ENCODE measurements around the gene PHOSPHO1.

PHOSPHO1 gene

GRCh38 chr17:49191917-49192741, 38.5 kb downstream of the PHOSPHO1 start (continued):
- TF ChIP-seq REST (tag by site-specific recombination; IDR thresholded peaks at IDR 0.05): no peak
- no peak for TF ChIP-seq ZNF473 (tag by site-specific recombination; IDR thresholded peaks at IDR 0.05)
- TF ChIP-seq ZNF16 (tag by site-specific recombination; IDR thresholded peaks at IDR 0.05; ENCODE audit: low read depth): no peak
- TF ChIP-seq ZNF354C (tag by site-specific recombination; IDR thresholded peaks at IDR 0.05; ENCODE audit: borderline replicate concordance, low read depth): no peak
- peak; percentile 60 for TF ChIP-seq OVOL3 (tag by site-specific recombination; IDR thresholded peaks at IDR 0.05)
- TF ChIP-seq ZNF48 (tag by site-specific recombination; IDR thresholded peaks at IDR 0.05): no peak
- TF ChIP-seq, protein P1, sequence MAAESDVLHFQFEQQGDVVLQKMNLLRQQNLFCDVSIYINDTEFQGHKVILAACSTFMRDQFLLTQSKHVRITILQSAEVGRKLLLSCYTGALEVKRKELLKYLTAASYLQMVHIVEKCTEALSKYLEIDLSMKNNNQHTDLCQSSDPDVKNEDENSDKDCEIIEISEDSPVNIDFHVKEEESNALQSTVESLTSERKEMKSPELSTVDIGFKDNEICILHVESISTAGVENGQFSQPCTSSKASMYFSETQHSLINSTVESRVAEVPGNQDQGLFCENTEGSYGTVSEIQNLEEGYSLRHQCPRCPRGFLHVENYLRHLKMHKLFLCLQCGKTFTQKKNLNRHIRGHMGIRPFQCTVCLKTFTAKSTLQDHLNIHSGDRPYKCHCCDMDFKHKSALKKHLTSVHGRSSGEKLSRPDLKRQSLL (tag by site-specific recombination; IDR thresholded peaks at IDR 0.05): peak; percentile 58
- peak; percentile 42; the same call in 1 of the 2 replicates for TF ChIP-seq EGR2 (tag by site-specific recombination; IDR thresholded peaks at IDR 0.05; ENCODE audit: low read depth)
- TF ChIP-seq GLIS2 (tag by site-specific recombination; IDR thresholded peaks at IDR 0.05): peak; percentile 41
- peak; percentile 94 for TF ChIP-seq ZNF610 (tag by site-specific recombination; IDR thresholded peaks at IDR 0.05; ENCODE audit: borderline replicate concordance)
- TF ChIP-seq ZSCAN5A (tag by site-specific recombination; IDR thresholded peaks at IDR 0.05): peak; percentile 66; the same call in 1 of the 2 replicates
- TF ChIP-seq, protein P2, sequence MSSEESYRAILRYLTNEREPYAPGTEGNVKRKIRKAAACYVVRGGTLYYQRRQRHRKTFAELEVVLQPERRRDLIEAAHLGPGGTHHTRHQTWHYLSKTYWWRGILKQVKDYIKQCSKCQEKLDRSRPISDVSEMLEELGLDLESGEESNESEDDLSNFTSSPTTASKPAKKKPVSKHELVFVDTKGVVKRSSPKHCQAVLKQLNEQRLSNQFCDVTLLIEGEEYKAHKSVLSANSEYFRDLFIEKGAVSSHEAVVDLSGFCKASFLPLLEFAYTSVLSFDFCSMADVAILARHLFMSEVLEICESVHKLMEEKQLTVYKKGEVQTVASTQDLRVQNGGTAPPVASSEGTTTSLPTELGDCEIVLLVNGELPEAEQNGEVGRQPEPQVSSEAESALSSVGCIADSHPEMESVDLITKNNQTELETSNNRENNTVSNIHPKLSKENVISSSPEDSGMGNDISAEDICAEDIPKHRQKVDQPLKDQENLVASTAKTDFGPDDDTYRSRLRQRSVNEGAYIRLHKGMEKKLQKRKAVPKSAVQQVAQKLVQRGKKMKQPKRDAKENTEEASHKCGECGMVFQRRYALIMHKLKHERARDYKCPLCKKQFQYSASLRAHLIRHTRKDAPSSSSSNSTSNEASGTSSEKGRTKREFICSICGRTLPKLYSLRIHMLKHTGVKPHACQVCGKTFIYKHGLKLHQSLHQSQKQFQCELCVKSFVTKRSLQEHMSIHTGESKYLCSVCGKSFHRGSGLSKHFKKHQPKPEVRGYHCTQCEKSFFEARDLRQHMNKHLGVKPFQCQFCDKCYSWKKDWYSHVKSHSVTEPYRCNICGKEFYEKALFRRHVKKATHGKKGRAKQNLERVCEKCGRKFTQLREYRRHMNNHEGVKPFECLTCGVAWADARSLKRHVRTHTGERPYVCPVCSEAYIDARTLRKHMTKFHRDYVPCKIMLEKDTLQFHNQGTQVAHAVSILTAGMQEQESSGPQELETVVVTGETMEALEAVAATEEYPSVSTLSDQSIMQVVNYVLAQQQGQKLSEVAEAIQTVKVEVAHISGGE (tag by site-specific recombination; conservative IDR thresholded peaks at IDR 0.05; ENCODE audit: low read depth): peak; percentile 74
- TF ChIP-seq ZNF830 (tag by site-specific recombination; IDR thresholded peaks at IDR 0.05; ENCODE audit: low read depth): no peak
- no peak for TF ChIP-seq ZNF510 (tag by site-specific recombination; IDR thresholded peaks at IDR 0.05; ENCODE audit: insufficient replicate concordance)
- TF ChIP-seq ZNF423 (tag by site-specific recombination; IDR thresholded peaks at IDR 0.05): peak; percentile 60
- TF ChIP-seq ZEB2 (tag by site-specific recombination; IDR thresholded peaks at IDR 0.05): peak; percentile 91
- peak; percentile 76 for TF ChIP-seq ZNF76 (tag by site-specific recombination; IDR thresholded peaks at IDR 0.05; ENCODE audit: borderline replicate concordance, low read depth)
- TF ChIP-seq ZNF366 (tag by site-specific recombination; conservative IDR thresholded peaks at IDR 0.05): no peak; the same call in 1 of the 2 replicates
- no peak for TF ChIP-seq ZNF311 (tag by site-specific recombination; IDR thresholded peaks at IDR 0.05; ENCODE audit: borderline replicate concordance)
- TF ChIP-seq, protein P3, sequence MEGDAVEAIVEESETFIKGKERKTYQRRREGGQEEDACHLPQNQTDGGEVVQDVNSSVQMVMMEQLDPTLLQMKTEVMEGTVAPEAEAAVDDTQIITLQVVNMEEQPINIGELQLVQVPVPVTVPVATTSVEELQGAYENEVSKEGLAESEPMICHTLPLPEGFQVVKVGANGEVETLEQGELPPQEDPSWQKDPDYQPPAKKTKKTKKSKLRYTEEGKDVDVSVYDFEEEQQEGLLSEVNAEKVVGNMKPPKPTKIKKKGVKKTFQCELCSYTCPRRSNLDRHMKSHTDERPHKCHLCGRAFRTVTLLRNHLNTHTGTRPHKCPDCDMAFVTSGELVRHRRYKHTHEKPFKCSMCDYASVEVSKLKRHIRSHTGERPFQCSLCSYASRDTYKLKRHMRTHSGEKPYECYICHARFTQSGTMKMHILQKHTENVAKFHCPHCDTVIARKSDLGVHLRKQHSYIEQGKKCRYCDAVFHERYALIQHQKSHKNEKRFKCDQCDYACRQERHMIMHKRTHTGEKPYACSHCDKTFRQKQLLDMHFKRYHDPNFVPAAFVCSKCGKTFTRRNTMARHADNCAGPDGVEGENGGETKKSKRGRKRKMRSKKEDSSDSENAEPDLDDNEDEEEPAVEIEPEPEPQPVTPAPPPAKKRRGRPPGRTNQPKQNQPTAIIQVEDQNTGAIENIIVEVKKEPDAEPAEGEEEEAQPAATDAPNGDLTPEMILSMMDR (tag by site-specific recombination; IDR thresholded peaks at IDR 0.05): peak; percentile 92
- TF ChIP-seq KLF10 (tag by site-specific recombination; IDR thresholded peaks at IDR 0.05): peak; percentile 71; the same call in 1 of the 2 replicates
- TF ChIP-seq ZNF580 (tag by site-specific recombination; IDR thresholded peaks at IDR 0.05): peak; percentile 78
- TF ChIP-seq, protein P4, sequence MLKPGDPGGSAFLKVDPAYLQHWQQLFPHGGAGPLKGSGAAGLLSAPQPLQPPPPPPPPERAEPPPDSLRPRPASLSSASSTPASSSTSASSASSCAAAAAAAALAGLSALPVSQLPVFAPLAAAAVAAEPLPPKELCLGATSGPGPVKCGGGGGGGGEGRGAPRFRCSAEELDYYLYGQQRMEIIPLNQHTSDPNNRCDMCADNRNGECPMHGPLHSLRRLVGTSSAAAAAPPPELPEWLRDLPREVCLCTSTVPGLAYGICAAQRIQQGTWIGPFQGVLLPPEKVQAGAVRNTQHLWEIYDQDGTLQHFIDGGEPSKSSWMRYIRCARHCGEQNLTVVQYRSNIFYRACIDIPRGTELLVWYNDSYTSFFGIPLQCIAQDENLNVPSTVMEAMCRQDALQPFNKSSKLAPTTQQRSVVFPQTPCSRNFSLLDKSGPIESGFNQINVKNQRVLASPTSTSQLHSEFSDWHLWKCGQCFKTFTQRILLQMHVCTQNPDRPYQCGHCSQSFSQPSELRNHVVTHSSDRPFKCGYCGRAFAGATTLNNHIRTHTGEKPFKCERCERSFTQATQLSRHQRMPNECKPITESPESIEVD (tag by site-specific recombination; IDR thresholded peaks at IDR 0.05): no peak

Measured in HEK293 (cell line).